Endothelial cell of umbilical vein (primary cell): ENCODE data around the gene EXOC3. TPM values are rescaled to one million over a fixed set of nuclear protein-coding genes. Genes with fewer than 3 reads are reported as not detected.

ENCODE experiments used
- BruUV-seq: library from RNA; stranded (reverse); fragments of 400-500 nt; replicated peaks from 2 replicates; lab custom pipeline; 2021; lab: Mats Ljungman, UMichigan
- CTCF ChIA-PET: fragments of 300-600, 350-600 bp; sonication (Branson Sonifier 250); formaldehyde crosslinking; loops from one replicate; lab custom pipeline; 2021; ENCODE audit warnings: antibody characterized with exemption, inconsistent platforms; lab: Charles Lee
- POLR2A ChIA-PET: fragments of 300-600, 350-600 bp; sonication (Branson Sonifier 250); formaldehyde crosslinking; loops from one replicate; lab custom pipeline; 2021; ENCODE audit warnings: antibody characterized with exemption, inconsistent platforms; lab: Charles Lee
- DNase-seq: peaks from one replicate; pipeline ENCODE4 v3.0.0-alpha.2; 2011; ENCODE audit warnings: low read depth, low spot score
- FAIRE-seq: peaks from 2 replicates; lab custom pipeline; 2011; peaks lifted over from hg19 to GRCh38; lab: Jason Lieb, UNC
- H2AFZ ChIP-seq: 2 replicates; pipeline ENCODE4 v1.6.0; 2012; ENCODE audit warnings: low read depth, low read length, control low read depth, inconsistent platforms
- H3K27ac ChIP-seq: 2 replicates; pipeline ENCODE4 v1.5.1; 2011; ENCODE audit warnings: low read depth, mild to moderate bottlenecking, control low read depth, low read length, moderate library complexity; ENCODE audit not compliant: insufficient read depth
- H3K27me3 ChIP-seq, 2 experiments: 2 replicates each; pipeline versions ENCODE4 v1.6.0 to v1.6.1; 2011; ENCODE audit warnings: low read length in 2 of 2, mixed read lengths in 1 of 2; ENCODE audit not compliant: control insufficient read depth in 2 of 2, insufficient read depth in 2 of 2
- H3K36me3 ChIP-seq, 2 experiments: 2 replicates in 1 of 2; 3 replicates in 1 of 2; pipeline ENCODE4 v1.5.1; 2011; ENCODE audit warnings: low read length in 2 of 2, mild to moderate bottlenecking in 1 of 2, moderate library complexity in 1 of 2; ENCODE audit not compliant: control insufficient read depth in 2 of 2, insufficient read depth in 2 of 2; ENCODE audit errors: extremely low read depth in 1 of 2
- H3K4me1 ChIP-seq: 3 replicates; pipeline ENCODE4 v1.5.1; 2011; ENCODE audit warnings: mild to moderate bottlenecking, low read length; ENCODE audit not compliant: control insufficient read depth, insufficient read depth; ENCODE audit errors: extremely low read depth
- H3K4me2 ChIP-seq: 2 replicates; pipeline ENCODE4 v1.6.1; 2011; ENCODE audit warnings: low read length, control low read depth, mixed read lengths; ENCODE audit not compliant: insufficient read depth
- H3K4me3 ChIP-seq, 3 experiments: fragments of 200-600 bp in 1 of 3; sonication (generic), shearing (Covaris generic) in 1 of 3; replicated peaks in 1 of 3; 2 replicates each; pipeline ENCODE4 v1.5.1; 2011 to 2016; ENCODE audit warnings: control low read depth in 3 of 3, low read length in 3 of 3, mild to moderate bottlenecking in 2 of 3, inconsistent platforms in 1 of 3, low read depth in 1 of 3, moderate library complexity in 1 of 3; ENCODE audit not compliant: insufficient read depth in 1 of 3
- H3K79me2 ChIP-seq: 2 replicates; pipeline ENCODE4 v1.6.0; 2012; ENCODE audit warnings: low read length, inconsistent platforms; ENCODE audit not compliant: control insufficient read depth, insufficient read depth
- H3K9ac ChIP-seq: replicated peaks from 2 replicates; pipeline ENCODE3; 2011; ENCODE audit warnings: low read length, control low read depth; ENCODE audit not compliant: insufficient read depth; ENCODE audit errors: extremely low read depth
- H3K9me1 ChIP-seq: replicated peaks from 3 replicates; pipeline ENCODE4 v1.6.0; 2011; ENCODE audit warnings: mild to moderate bottlenecking, low read length; ENCODE audit not compliant: control insufficient read depth, insufficient read depth; ENCODE audit errors: extremely low read depth
- H3K9me3 ChIP-seq: replicated peaks from 2 replicates; pipeline ENCODE4 v1.5.1; 2012; ENCODE audit warnings: low read length, inconsistent platforms; ENCODE audit not compliant: control insufficient read depth, insufficient read depth
- H4K20me1 ChIP-seq: replicated peaks from 2 replicates; pipeline ENCODE3; 2011; ENCODE audit warnings: mild to moderate bottlenecking, low read length; ENCODE audit not compliant: control insufficient read depth, insufficient read depth; ENCODE audit errors: extremely low read depth
- CTCF ChIP-seq, 2 donors: IDR thresholded peaks; 1 replicate in 1 of 2; 2 replicates in 1 of 2; pipeline ENCODE4 v1.5.1; 2011; ENCODE audit warnings: low read length in 2 of 2, mild to moderate bottlenecking in 2 of 2, moderate library complexity in 2 of 2, control low read depth in 1 of 2, inconsistent platforms in 1 of 2, low read depth in 1 of 2; ENCODE audit not compliant: insufficient read depth in 1 of 2; ENCODE audit errors: extremely low read depth in 1 of 2
- EZH2 ChIP-seq: IDR thresholded peaks from 2 replicates; pipeline ENCODE4 v1.6.1; 2012; ENCODE audit warnings: borderline replicate concordance, low read depth, mild to moderate bottlenecking, moderate library complexity, low read length, inconsistent platforms; ENCODE audit not compliant: severe bottlenecking
- FOS ChIP-seq: IDR thresholded peaks from 2 replicates; pipeline ENCODE4 v1.6.1; 2011; ENCODE audit warnings: mild to moderate bottlenecking, low read length, moderate library complexity, borderline replicate concordance; ENCODE audit not compliant: insufficient read depth
- GATA2 ChIP-seq: IDR thresholded peaks from 2 replicates; pipeline ENCODE4 v1.7.0; 2011; ENCODE audit warnings: low read depth, mild to moderate bottlenecking, moderate library complexity, mixed read lengths, low read length; ENCODE audit not compliant: insufficient read length, insufficient read depth
- JUN ChIP-seq: IDR thresholded peaks from 2 replicates; pipeline ENCODE4 v1.6.1; 2011; ENCODE audit warnings: borderline replicate concordance, low read depth; ENCODE audit not compliant: insufficient read length, insufficient read depth
- MAX ChIP-seq: IDR thresholded peaks from 2 replicates; pipeline ENCODE4 v1.6.1; 2011; ENCODE audit not compliant: insufficient read depth, insufficient read length
- POLR2A ChIP-seq: IDR thresholded peaks from 2 replicates; pipeline ENCODE4 v1.6.1; 2012; ENCODE audit warnings: low read depth, mild to moderate bottlenecking, control low read depth, low read length
- POLR2AphosphoS5 ChIP-seq: IDR thresholded peaks from 2 replicates; pipeline ENCODE4 v1.6.1; 2012; ENCODE audit warnings: low read depth, mild to moderate bottlenecking, control low read depth, low read length, moderate library complexity; ENCODE audit not compliant: insufficient read depth
- dilution Hi-C: fragments of 300-500 bp; cut with MboI; formaldehyde crosslinking; loops from one replicate; pipeline ENCODE4 v1.15.0; 2019; ENCODE audit warnings: low sequenced_read_pairs; ENCODE audit not compliant: extremely low pct_ligation_motif_present
- intact Hi-C: fragments of 100-400 bp; cut with micrococcal nuclease; formaldehyde crosslinking; loops from one replicate; pipeline ENCODE4 v1.10.0; 2022
- polyA plus RNA-seq, 4 experiments: library from polyadenylated mRNA; depleted of rRNA in 3 of 4; stranded (reverse) in 3 of 4; unstranded in 1 of 4; fragments of >200 nt; gene quantifications; 2 replicates each; pipeline versions ENCODE4 v1.2.1 to v1.2.3, GENCODE V29; 2011 to 2012; ENCODE audit warnings: missing spikeins in 1 of 4
- total RNA-seq: library from RNA; stranded (reverse); gene quantifications from 2 replicates; pipeline ENCODE4 v1.2.3, GENCODE V29; 2021

EXOC3 gene
- total and polyA plus RNA-seq, 2 donors (not counting 3 experiments of a cell fraction or from before 2014, with no cell fraction given), result 26.4 to 52.9 TPM

- DNase-seq, result no peak
- no peak overlapping the region for H3K9ac ChIP-seq
- POLR2A ChIA-PET, result no interaction called here
These were observed 49.1 kb upstream of the EXOC3 start for GRCh38 chr5:393846-394275.

More at GRCh38 chr5:393846-394275, 49.1 kb upstream of the EXOC3 start:
- CTCF ChIA-PET, result interaction anchor here (1.4 to 1.6 kb wide), 3 partner anchors 11 to 53 kb away, joined by 5 read pairs; no protein-coding TSS in a partner anchor
- no peak for TF ChIP-seq GATA2
- no peak for TF ChIP-seq CTCF (IDR thresholded peaks at IDR 0.05; ENCODE audit: extremely low read depth in 1 of 2, insufficient read depth in 1 of 2, low read depth in 1 of 2, low read length in 2 of 2)
- TF ChIP-seq POLR2AphosphoS5, result no peak
- no peak for TF ChIP-seq POLR2A
- no peak for TF ChIP-seq EZH2
- TF ChIP-seq JUN, result no peak
- TF ChIP-seq MAX, result no peak
- no peak for TF ChIP-seq FOS
- FAIRE-seq, result no peak
- Histone ChIP-seq H3K27me3 (no peaks in the 10 kb centered on the region), H3K36me3 (no peaks in the 10 kb centered on the region), H3K27ac (no peak overlapping the region), H3K79me2 (no peaks in the 10 kb centered on the region), H3K4me1 (peaks cover 23% of the 10 kb centered on the region), H3K9me3 (no peaks in the 10 kb centered on the region), H3K9me1 (no peaks in the 10 kb centered on the region), H2AFZ (no peak overlapping the region), H3K4me2 (no peak overlapping the region), H4K20me1 (no peaks in the 10 kb centered on the region), H3K4me3 (no peak overlapping the region)
- dilution Hi-C loops, result no loop called here
- BruUV-seq, result no TSS peak
- intact Hi-C loops, result loop anchor here (2.0 kb wide), 1 partner anchor 21 kb away; no protein-coding TSS in a partner anchor
